ENCODE results near the gene ACSM3.
"Not testable (repeated sequence)": the region's sequence is repeated elsewhere in the genome, so short reads cannot be mapped to it uniquely, and the experiment has no call there.

ACSM3 gene, protein sequence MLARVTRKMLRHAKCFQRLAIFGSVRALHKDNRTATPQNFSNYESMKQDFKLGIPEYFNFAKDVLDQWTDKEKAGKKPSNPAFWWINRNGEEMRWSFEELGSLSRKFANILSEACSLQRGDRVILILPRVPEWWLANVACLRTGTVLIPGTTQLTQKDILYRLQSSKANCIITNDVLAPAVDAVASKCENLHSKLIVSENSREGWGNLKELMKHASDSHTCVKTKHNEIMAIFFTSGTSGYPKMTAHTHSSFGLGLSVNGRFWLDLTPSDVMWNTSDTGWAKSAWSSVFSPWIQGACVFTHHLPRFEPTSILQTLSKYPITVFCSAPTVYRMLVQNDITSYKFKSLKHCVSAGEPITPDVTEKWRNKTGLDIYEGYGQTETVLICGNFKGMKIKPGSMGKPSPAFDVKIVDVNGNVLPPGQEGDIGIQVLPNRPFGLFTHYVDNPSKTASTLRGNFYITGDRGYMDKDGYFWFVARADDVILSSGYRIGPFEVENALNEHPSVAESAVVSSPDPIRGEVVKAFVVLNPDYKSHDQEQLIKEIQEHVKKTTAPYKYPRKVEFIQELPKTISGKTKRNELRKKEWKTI

GRCh38 chr16:20763461-20764232 lies at the start of gene ACSM3:
Gene ACSM3 (plus strand): TSS chr16:20764014. CDS start chr16:20770035, 6,021 bp downstream.
- DNase-seq = peak; percentile 73

GRCh38 chr16:20717718-20718117 lies 46.1 kb upstream of the ACSM3 start:
- DNase-seq = not testable (repeated sequence)

DNA sequence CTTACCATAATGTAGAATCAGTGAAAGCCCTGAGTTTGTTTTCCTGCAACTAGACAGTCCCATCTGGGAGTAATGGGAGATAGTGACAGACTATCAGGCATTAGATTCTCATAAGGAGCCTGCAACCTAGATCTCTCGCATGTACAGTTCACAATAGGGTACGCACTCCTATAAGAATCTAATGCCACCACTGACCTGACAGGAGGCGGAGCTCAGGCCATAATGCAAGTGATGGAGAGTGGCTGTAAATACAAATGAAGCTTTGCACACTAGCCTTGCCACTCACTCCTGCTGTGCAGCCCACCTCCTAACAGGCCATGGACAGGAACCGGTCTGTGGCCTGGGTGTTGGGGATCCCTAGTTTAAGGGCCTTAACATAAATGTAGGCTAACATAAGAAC lies 43.6 kb upstream of the ACSM3 start:
- DNase-seq = no peak

DNA sequence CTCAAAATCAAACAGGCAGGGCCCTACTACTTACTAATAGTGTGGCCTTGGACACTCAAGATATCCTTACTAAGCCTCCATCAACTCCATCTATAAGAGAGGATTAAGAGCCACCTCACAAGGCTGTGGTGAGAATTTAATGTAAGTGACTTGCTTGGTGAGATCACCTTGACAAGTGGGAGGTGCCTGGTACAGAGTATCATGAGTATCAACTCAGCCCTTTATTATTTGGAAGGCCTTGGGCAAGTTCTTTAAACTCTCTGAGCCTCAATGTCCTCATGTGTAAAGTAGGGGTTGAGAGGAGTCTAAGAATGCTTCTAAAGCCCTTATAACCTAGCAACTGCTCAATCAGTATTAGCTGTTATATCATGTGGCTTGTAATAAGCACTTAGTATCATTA lies 37.2 kb upstream of the ACSM3 start:
- DNase-seq = no peak

GRCh38 chr16:20727181-20727580 lies 36.6 kb upstream of the ACSM3 start:
- DNase-seq = no peak

GRCh38 chr16:20729141-20729540 lies 34.7 kb upstream of the ACSM3 start:
- DNase-seq = no peak

DNA sequence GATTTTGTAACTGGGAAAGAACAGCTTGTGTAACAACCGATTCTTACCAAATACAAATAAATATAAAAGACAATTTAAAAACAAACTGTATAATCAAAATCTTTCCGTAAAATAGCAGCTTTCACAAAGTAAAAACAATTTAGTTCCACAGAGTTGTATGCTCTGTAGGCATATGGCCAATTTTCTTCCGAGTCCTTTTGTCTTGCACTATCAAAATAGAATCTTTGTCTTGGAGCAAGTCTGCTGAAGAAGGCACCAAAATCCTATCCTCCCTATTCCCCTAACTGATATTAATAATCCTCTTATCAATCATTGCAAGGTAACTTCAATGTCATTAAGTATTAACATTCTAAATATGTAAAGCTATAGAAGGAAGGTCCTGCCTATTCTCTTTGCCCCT lies 29.8 kb upstream of the ACSM3 start:
- DNase-seq = no peak

DNA sequence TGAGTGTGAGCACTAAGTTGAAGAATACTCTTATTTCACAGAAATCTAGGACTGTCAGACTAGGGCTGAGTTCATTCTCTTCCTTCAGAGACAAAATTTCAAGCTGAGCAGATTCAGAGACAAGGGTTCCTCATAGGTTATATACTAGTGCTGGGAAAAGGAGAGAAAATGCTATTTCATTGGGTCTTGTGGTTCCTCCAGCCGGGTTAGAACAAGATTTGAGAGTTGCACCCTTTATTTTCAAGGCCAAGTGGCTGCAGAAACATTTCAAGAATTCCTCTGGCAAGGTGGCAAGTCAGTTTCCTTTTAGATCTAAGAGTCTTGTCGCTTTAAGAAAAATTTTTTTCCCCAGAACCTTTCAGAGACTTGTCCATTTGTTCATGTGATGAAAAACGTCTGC lies 29.0 kb upstream of the ACSM3 start:
- DNase-seq = no peak

DNA sequence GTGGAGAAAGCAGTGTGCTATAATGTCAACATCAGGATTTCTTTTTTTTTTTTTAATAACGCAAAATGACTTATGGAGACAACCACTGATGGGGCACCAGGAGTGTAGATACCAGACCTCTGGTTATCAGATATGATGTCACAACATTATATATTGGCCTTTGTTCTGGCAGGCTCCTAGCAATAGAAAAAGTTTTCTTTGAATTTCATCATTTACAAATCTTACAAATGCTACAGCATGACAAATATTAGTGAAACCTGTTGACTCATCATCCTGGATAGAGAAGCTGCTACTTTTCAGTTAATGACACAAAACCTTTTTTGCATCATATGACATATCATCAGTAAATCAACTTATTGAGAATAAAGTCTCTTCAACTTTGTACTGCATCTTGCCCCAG lies 28.3 kb upstream of the ACSM3 start:
- no peak for DNase-seq

DNA sequence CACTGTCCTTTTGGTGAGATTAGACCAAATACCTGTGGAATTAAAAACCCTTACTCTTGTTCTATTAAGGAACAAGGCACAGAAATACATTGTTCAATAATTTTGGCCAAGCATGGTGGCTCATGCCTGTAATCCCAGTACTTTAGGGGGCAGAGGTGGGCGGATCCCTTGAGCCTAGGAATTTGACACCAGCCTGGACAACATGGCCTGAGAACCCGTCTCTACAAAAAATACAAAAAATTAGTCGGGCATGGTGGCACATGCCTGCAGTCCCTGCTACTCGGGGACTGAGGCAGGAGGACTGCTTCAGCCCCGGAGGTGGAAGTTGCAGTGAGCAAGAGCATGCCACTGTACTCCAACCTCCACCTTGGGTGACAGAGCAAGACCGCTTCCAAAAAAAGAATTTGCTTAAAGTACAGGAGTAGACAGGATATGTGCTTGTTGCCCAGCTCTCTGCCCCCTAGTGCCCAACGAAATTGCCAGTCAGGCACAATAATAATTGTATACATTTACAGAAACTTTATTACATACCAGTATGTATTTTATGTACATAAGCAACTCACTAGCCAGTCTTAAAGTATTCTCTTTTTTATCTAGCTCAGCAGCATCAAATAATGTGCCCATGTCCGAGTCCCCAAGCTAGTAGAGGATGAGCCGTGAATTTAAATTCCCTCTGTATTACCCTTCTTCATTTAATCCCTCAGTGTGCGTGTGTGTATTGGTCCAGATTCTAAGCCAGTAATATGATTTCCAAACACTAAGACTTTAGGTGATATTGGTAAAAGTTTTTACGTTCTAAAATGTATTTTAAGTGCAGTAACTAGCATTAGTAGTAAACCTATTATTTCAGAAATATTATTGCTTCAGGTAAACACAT lies 23.6 kb upstream of the ACSM3 start:
- DNase-seq = no peak

GRCh38 chr16:20740901-20741521 lies 22.8 kb upstream of the ACSM3 start:
- peak; percentile 94 for DNase-seq

DNA sequence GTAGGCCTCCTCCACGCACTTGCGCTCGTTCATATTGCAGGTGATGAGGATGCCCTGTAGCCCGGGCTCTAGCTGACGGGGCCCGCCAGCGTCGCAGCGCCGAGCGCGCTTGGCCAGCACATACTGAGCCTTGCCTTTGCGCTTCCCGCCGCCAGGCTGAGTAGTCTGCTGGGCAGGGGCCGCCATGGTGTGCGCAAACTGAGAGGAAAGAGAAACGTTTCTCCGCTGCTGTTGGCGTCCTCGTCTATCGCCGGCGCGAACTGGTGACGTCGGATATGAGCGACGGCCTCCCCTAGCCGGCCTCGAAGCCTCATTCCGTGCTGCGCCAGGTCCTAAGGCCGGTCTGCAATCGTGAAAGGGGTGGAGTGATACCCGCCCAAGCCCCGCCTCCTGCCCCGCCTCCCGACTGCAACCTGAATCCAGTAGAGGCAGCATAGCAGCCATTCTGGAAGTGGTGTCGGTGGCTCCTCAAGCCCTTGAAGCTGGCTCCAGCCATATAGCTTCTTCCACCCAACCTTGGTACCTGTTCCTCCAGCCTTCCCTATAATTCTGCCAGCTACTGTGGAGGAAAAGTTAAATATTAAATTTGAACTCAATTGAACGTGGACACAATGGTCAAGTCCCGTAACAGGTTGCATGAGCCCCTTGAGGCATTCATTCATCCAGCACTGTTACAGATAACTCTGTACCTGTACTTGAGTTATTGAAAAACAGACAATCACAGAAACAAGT lies 22.1 kb upstream of the ACSM3 start, which contains the start of gene THUMPD1:
Gene THUMPD1 (minus strand): TSS at position 265 of the 732 bp plus-strand sequence. CDS start 79 bp downstream, at position 186.
- peak; percentile 99 for DNase-seq

- no peak for DNase-seq
Observed at GRCh38 chr16:20743591-20743990, 20.2 kb upstream of the ACSM3 start.

GRCh38 chr16:20744922-20745440 lies 18.8 kb upstream of the ACSM3 start:
- no peak for DNase-seq

- DNase-seq = no peak
Observed at GRCh38 chr16:20746461-20746860, 17.4 kb upstream of the ACSM3 start.

DNA sequence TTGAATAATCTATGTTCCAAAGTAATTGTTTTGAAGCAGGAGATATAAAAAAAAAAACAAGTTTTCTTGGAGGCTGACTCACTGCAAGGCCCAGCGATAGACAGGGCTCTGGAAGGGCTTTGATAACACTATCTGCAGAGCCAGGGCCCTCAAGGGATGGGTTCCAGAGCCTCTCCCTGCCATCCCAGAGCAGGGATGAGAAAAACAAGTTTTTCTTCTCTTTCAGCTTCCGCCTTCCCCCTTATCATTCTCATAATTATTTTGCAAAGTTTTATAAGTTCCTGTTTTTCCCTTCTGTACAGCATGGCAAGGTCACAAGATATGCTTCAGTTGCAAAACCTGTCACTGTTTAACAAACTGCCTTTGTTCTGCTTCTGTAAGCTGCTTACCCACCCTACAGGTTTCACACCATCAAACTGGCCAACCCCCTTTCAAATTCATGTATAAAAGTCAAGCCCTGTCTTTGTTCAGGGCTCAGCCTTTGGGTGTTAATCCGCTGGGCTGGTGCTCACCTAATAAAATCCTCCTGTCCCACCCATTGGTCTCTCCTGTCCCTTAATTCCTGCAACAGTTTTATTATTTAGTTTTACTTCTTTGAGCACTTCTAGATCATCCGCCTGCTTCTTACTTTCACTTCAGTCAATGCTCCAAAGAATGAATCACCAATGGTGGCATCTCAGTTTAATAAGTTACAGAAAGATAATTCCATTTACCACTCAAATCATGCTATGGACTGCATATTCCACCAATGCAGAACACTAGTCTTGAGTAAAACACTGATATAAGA lies 16.6 kb upstream of the ACSM3 start:
- DNase-seq = no peak

DNA sequence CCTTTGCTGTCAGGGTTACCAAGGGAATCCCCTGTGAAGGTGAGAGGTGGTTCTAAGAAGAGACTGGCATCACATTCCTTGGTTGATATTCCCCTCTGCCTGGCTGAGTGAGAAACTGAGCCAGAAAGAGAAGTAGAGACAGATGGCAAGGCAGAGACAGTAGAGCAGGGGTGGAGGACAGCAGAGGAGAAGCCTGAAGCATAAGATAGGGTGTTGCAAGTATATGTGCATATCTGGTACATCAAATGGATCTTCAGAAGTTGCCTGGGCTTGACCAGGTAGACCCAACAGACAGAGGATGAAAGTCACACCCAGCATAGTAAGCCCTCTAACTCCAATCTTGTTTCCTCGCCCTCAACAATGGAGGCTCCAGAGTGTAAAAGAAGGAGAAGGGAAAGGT lies 14.3 kb upstream of the ACSM3 start:
- no peak for DNase-seq

DNA sequence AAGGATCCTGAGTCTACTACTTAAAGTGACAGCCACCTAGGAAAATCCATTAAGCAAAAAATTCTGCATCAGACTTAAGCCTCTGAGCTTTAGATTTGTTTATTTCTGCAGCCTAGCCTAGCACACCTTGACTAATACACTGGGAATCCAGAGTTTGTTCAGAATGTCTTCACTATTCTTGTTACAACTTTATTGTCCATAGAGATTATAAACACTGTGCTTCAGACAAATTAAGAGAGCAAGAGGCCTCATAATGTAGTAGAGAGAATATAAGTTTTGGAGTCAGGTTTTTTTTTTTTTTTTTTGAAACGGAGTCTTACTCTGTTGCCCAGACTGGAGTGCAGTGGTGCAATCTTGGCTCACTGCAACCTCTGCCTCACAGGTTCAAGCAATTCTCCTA lies 13.3 kb upstream of the ACSM3 start:
- DNase-seq = no peak

- no peak for DNase-seq
Observed at GRCh38 chr16:20753727-20754126, 10.1 kb upstream of the ACSM3 start.

- no peak for DNase-seq
Observed at GRCh38 chr16:20755238-20755637, 8.6 kb upstream of the ACSM3 start.
